ENCODE results near the gene ZNF432. TPM values are rescaled to one million over a fixed set of nuclear protein-coding genes. Genes with fewer than 3 reads are reported as not detected.

ZNF432 gene
- total and polyA plus RNA-seq, 2 of the 13 experiments (the other 11 are each of a cell fraction or from before 2014, with no cell fraction given): 4.1 to 8.7 TPM

- TF ChIP-seq ZNF660 (CRISPR knock-in tag; IDR thresholded peaks at IDR 0.05; ENCODE audit: borderline replicate concordance, low read depth) (no peak), FUBP1 (CRISPR knock-in tag; IDR thresholded peaks at IDR 0.05; ENCODE audit: borderline replicate concordance) (no peak), ZNF740 (CRISPR knock-in tag; IDR thresholded peaks at IDR 0.05) (no peak), CCAR2 (optimal IDR thresholded peaks at IDR 0.05; ENCODE audit: low read depth, low read length) (no peak), ARID5B (CRISPR knock-in tag; IDR thresholded peaks at IDR 0.05) (no peak; the same call in none of the 2 replicates), ZNF879 (CRISPR knock-in tag; IDR thresholded peaks at IDR 0.05) (0 out of 2 replicates have a peak, but pooled peaks have one; percentile 59), ZNF644 (CRISPR knock-in tag; IDR thresholded peaks at IDR 0.05; ENCODE audit: low read depth) (peak; percentile 49; the same call in 1 of the 2 replicates), ZGPAT (CRISPR knock-in tag; IDR thresholded peaks at IDR 0.05) (peak; percentile 83), ZBTB4 (CRISPR knock-in tag; IDR thresholded peaks at IDR 0.05; ENCODE audit: borderline replicate concordance) (no peak), SP140L (CRISPR knock-in tag; IDR thresholded peaks at IDR 0.05; ENCODE audit: borderline replicate concordance) (no peak), MAF1 (CRISPR knock-in tag; IDR thresholded peaks at IDR 0.05; ENCODE audit: borderline replicate concordance) (0 out of 2 replicates have a peak, but pooled peaks have one; percentile 30), ATF3 (CRISPR knock-in tag; IDR thresholded peaks at IDR 0.05) (no peak)
- TF ChIP-seq, protein P1, sequence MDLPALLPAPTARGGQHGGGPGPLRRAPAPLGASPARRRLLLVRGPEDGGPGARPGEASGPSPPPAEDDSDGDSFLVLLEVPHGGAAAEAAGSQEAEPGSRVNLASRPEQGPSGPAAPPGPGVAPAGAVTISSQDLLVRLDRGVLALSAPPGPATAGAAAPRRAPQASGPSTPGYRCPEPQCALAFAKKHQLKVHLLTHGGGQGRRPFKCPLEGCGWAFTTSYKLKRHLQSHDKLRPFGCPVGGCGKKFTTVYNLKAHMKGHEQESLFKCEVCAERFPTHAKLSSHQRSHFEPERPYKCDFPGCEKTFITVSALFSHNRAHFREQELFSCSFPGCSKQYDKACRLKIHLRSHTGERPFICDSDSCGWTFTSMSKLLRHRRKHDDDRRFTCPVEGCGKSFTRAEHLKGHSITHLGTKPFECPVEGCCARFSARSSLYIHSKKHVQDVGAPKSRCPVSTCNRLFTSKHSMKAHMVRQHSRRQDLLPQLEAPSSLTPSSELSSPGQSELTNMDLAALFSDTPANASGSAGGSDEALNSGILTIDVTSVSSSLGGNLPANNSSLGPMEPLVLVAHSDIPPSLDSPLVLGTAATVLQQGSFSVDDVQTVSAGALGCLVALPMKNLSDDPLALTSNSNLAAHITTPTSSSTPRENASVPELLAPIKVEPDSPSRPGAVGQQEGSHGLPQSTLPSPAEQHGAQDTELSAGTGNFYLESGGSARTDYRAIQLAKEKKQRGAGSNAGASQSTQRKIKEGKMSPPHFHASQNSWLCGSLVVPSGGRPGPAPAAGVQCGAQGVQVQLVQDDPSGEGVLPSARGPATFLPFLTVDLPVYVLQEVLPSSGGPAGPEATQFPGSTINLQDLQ (CRISPR knock-in tag; IDR thresholded peaks at IDR 0.05): no peak
Observed at GRCh38 chr19:52028027-52028779, 20.4 kb downstream of the ZNF432 start, which contains the start of gene ZNF614 (continued).
